Fibroblast of mammary gland (primary cell): ENCODE results near the gene SPDEF.

ENCODE experiments used
- DNase-seq: peaks from one replicate; pipeline ENCODE4 v3.0.0-alpha.2; 2010; ENCODE audit warnings: low read depth
- H3K4me3 ChIP-seq: 2 replicates; pipeline ENCODE4 v1.5.1; 2011; ENCODE audit warnings: low read depth, mild to moderate bottlenecking, low read length, moderate library complexity; ENCODE audit not compliant: control insufficient read depth
- CTCF ChIP-seq: conservative IDR thresholded peaks from 2 replicates; pipeline ENCODE4 v1.5.1; 2011; ENCODE audit warnings: low read depth, low read length, inconsistent platforms; ENCODE audit not compliant: control insufficient read depth, insufficient read depth

Gene SPDEF

DNA sequence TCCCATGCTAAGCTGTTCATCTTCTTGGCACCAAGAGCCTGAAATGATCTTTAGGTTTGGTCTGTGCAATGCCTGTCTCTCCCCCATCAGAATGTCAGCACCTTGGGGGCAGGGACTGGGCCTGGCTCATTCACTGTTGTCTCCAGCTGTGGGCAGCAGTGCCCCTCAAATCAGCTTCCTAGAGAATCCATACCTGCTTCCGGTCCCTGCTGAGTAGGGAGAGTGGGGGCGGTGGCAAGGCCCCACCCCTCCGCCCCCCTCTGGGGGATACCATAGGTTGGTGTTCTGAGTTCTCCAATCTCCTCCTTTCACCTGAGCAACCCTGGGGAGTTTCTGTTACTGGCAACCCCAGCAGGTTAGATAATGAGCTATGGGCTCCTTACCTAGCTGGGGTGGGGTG is 19.2 kb upstream of the SPDEF start:
- no peak for DNase-seq
- no peak for TF ChIP-seq CTCF
- no peak overlapping the region for H3K4me3 ChIP-seq

DNA sequence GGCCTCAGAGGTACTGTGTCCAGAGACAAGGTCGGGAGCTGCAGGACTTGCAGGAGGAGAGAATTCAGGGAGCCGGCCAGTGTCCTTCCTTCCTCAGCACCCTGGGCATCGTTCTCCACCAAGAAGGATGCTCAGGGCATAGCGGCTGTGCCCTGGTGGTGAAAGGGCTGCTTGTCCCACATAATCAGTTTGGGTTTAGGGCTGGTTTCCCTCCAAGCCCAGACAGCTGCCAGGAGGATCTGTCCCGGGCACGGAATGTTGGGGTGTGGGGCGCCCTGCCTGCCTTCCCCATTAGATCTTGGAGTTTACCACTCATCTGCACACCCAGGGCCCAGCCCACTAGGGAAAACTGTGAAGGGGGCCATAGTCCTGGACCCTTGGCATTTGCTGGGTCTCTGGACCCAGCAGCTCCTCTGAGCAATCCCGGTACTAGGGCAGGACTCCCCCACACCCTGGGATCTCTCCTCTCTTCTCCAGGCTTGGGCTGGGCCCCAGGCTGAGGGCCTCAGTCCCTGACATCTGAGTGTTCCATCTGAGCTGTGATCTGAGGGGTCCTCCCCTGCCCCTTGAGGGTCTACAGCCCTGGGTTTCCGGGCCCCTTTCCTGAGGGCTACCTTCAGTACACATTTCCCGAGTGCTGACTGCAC is 18.6 kb upstream of the SPDEF start:
- no peak for TF ChIP-seq CTCF
- DNase-seq, result no peak
- no peak overlapping the region for H3K4me3 ChIP-seq

DNA sequence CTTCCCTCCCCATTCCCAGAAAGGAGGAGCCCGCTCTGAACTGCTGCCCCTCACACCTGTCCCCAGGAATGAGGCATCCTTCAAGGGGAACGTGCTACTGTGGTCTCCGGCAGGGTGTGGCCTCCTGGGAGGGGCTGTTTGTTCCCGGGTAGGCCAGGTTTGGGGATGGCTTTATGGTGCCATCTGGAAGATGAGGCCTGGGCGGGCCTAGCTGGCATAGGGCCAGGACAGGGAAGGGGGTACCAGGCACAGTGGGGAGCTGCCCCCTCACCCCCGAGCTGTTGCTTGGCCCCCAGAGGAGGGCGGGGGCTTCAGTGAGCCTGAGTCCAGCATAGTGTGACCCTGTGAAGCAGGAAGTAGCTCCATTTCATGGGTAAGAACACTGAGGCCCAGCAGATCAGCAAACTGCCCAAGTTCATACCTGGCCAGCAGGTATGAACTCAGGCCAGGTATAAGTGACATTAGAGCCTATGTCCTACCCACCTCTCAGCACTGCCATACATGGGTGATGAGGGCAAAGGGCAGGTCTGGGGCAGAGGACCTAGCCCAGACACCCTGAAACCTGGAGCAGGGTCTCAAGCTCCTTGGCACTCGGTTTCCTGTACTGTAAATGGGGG is 17.5 kb upstream of the SPDEF start:
- no peak for TF ChIP-seq CTCF
- no peak for DNase-seq
- no peak overlapping the region for H3K4me3 ChIP-seq

DNA sequence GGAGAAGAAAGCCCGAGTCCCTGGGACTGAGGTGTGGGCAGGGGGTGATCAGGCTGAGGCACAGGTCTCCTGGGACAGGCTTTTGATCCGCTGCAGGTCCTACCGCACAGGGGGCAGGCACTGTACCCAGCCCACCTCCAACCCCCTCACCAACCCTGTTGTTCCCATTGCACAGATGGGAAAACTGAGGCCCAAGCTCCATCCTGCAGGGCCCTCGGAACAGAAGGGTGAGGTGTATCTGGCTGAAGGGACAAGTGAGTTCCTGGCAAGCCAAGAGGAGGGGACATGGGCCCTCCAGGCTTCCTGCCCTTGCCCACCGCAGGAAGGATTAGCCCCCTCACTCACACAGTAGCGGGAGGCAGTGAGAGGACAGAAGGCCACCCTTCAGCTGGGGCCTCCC is 16.5 kb upstream of the SPDEF start:
- no peak for DNase-seq
- H3K4me3 ChIP-seq, result no peak overlapping the region
- no peak for TF ChIP-seq CTCF

GRCh38 chr6:34572021-34572420 is 15.9 kb upstream of the SPDEF start:
- no peak overlapping the region for H3K4me3 ChIP-seq
- no peak for TF ChIP-seq CTCF

DNA sequence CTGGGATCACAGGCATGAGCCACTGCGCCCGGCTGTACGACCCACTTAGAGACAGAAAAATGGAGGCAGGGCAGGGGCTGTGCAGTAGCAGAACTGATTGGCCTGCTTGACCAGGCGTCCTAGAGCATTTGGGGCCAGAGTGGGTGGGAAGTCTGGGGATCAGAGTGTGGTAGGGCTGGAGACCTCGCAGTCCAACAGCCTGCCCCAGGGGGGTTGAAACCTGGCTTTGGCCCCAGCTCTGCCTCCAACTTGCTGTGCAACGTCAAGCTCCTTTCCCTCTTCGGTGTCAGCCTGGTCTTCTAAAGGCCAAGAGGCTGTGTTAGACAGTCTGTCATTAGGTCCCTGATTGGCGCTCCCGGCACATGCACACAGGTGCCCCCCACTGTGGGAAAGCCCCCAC is 15.3 kb upstream of the SPDEF start:
- no peak for TF ChIP-seq CTCF
- DNase-seq, result peak; percentile 11
- no peak overlapping the region for H3K4me3 ChIP-seq

More at GRCh38 chr6:34572021-34572420, 15.9 kb upstream of the SPDEF start:
- no peak for DNase-seq
